ENCODE results near the gene LIN54.
A peak's percentile ranks its signal among the peaks of the same experiment; 100 is the strongest.
"Not testable (repeated sequence)": the region's sequence is repeated elsewhere in the genome, so short reads cannot be mapped to it uniquely, and the experiment has no call there.

LIN54 gene

GRCh38 chr4:82965763-82966162 lies 44.9 kb downstream of the LIN54 start:
- no peak for DNase-seq (ENCODE audit: low read depth)
- H3K4me3 ChIP-seq (ENCODE audit: low read depth, low read length) = no peak overlapping the region

GRCh38 chr4:82957045-82957444 lies 53.6 kb downstream of the LIN54 start:
- DNase-seq (ENCODE audit: low read depth) = no peak
- no peak overlapping the region for H3K4me3 ChIP-seq (ENCODE audit: low read depth, low read length)

DNA sequence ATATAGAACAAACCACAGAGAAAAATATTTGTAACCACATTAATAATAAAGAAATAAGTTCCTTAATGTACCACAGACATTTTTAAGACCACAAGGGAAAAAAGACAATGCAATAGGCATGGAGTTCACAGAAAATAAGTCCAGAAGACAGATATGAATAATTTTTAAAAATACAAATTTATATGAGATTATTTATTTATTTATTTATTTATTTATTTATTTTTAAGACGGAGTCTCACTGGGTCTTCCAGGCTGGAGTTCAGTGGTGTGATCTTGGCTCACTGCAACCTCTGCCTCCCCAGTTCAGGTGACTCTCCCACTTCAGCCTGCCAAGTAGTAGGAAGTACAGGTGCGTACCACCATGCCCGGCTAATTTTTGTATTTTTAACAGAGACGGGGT lies 56.4 kb downstream of the LIN54 start:
- no peak for DNase-seq (ENCODE audit: low read depth)
- H3K4me3 ChIP-seq (ENCODE audit: low read depth, low read length) = no peak overlapping the region

- DNase-seq (ENCODE audit: low read depth) = no peak
- H3K4me3 ChIP-seq (ENCODE audit: low read depth, low read length) = no peak overlapping the region
Observed at GRCh38 chr4:82951196-82951595, 59.4 kb downstream of the LIN54 start.

DNA sequence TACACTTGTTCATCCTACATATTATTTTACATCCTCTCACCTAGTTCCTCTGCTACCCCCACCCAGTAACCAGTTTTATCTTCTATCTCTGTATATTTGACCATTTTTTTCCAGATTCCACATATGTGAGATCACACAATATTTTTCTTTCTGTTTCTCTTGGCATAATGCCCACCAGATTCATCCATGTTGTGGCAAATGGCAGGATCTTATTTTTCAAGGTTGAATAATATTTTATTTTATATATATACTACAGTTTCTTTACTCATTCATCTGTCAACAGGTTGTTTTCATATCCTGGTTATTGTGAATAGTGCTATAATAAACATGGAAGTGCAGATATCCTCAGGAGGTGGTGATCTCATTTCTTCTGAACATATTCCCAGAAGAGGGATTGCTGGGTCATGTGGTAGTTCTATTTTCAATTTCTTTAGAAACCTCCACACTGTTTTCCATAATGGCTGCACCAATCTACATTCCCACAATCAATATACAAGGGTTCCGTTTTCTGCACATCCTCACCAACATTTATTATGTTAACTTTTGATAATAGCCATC lies 61.9 kb downstream of the LIN54 start:
- no peak for DNase-seq (ENCODE audit: low read depth)
- H3K4me3 ChIP-seq (ENCODE audit: low read depth, low read length) = no peak overlapping the region

DNA sequence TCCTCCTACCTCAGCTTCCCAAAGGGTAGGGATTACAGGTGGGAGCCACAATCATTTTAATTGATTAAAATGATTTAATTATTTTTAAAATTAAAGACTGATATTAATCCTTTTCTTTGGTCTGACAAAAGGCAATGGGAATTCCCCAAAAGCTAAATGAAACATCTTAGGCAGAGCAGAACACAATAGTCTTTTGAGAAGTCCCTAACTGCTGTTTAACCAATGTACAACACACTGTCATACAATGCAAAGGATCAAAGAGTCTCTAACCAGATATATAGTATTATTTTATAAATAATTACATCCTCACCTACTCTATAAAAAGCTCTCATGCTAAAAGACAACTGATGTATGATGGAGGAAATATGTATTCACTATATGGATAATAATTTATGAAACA lies 63.1 kb downstream of the LIN54 start:
- no peak for DNase-seq (ENCODE audit: low read depth)
- H3K4me3 ChIP-seq (ENCODE audit: low read depth, low read length) = no peak overlapping the region

DNA sequence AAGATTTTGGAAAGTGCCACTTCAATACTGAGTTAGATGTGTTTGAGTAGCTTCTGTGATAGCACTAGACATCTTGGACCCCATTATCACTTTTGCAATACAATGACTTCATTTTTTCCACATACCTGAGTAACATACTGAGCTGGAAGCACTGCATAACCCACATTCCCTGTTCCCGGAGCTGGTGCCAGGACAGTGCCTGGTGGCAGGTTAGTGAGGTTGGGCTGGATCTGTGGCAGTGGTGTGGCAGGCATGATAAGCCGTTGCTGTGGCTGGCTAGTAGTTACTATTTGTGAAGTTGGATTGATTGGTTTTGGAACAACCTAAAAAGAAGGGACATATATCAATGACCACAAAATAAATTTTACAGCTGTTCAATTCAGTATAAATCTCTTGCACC lies 71.2 kb downstream of the LIN54 start:
- DNase-seq (ENCODE audit: low read depth) = no peak
- H3K4me3 ChIP-seq (ENCODE audit: low read depth, low read length) = no peak overlapping the region

DNA sequence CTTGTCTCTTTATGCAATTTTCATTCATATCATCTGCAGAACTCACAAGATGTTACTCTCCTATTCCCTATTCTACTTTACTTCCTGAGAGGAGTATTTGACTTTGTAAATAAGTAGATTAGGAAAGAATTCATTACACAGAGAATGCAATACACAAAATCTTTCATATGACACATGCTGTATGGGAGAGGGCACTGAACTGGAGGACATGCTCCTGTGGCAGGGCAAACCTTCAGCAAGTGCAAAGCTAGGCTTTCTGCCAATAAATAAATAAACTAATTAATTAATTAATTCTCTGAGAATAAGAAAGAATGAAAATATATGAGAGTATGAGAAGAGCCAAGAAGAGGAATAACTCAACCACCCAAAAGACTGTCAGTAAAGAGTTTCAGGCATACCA lies 76.2 kb downstream of the LIN54 start:
- no peak overlapping the region for H3K4me3 ChIP-seq (ENCODE audit: low read depth, low read length)
- DNase-seq (ENCODE audit: low read depth) = no peak

- no peak overlapping the region for H3K4me3 ChIP-seq (ENCODE audit: low read depth, low read length)
- no peak for DNase-seq (ENCODE audit: low read depth)
Observed at GRCh38 chr4:82930848-82931755, 79.5 kb downstream of the LIN54 start.

DNA sequence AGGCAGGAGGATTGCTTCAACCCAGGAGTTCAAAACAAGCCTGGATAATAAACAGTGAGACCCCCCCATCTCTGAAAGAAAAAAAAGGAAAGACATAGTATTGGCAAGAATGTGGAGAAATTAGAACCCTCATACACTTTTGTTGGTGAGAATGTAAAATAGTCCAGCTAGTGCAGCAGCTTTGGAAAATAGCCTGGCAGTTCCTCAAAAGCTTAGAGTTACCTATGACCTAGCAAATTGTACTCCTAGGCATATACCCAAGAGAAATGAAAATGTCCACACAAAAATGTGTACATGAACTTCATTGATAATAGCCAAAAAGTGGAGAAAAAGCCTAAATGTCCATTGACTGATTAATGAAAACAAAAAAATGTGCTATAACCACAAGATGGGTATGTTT lies 88.8 kb downstream of the LIN54 start:
- no peak for DNase-seq (ENCODE audit: low read depth)
- H3K4me3 ChIP-seq (ENCODE audit: low read depth, low read length) = no peak overlapping the region

GRCh38 chr4:82919386-82919785 lies 91.2 kb downstream of the LIN54 start:
- DNase-seq (ENCODE audit: low read depth) = no peak
- no peak overlapping the region for H3K4me3 ChIP-seq (ENCODE audit: low read depth, low read length)

DNA sequence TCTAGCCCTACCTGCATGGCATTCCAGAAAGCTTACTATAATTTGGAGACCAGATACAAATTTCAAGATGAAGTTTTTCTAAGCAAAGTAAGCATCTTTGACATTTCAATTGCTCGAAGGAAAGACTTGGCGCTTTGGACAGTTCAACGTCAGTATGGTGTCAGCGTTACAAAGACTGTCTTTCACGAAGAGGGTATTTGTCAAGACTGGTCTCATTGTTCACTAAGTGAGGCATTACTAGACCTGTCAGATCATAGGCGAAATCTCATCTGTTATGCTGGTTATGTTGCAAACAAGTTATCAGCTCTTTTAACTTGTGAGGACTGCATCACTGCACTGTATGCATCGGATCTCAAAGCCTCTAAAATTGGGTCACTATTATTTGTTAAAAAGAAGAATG lies 92.5 kb downstream of the LIN54 start:
- DNase-seq (ENCODE audit: low read depth) = no peak

DNA sequence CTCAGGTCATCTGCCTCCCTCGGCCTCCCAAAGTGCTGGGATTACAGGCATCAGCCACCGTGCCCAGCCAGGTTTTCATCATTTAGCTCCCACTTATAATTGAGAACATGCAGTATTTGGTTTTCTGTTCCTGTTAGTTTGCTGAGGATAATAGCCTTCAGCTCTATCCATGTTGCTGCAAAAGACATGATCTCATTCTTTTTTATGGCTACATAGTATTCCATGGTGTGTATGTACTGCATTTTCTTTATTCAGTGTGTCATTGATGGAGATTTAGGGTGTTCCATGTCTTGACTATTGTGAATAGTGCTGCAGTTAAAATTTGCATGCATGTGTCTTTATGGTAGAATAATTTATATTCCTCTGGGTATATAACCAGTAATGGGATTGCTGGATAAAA lies 96.7 kb downstream of the LIN54 start:
- DNase-seq (ENCODE audit: low read depth); H3K4me3 ChIP-seq (ENCODE audit: low read depth, low read length): not testable (repeated sequence)

More for the DNA sequence above, 92.5 kb downstream of the LIN54 start:
- no peak overlapping the region for H3K4me3 ChIP-seq (ENCODE audit: low read depth, low read length)

GRCh38 chr4:82913305-82913704 lies 97.3 kb downstream of the LIN54 start:
- no peak overlapping the region for H3K4me3 ChIP-seq (ENCODE audit: low read depth, low read length)
- no peak for DNase-seq (ENCODE audit: low read depth)

GRCh38 chr4:82909326-82909725 lies 101.3 kb downstream of the LIN54 start:
- H3K4me3 ChIP-seq (ENCODE audit: low read depth, low read length) = no peak overlapping the region
- no peak for DNase-seq (ENCODE audit: low read depth)

GRCh38 chr4:82906469-82906868 lies 104.2 kb downstream of the LIN54 start:
- H3K4me3 ChIP-seq (ENCODE audit: low read depth, low read length) = no peak overlapping the region
- DNase-seq (ENCODE audit: low read depth) = no peak

DNA sequence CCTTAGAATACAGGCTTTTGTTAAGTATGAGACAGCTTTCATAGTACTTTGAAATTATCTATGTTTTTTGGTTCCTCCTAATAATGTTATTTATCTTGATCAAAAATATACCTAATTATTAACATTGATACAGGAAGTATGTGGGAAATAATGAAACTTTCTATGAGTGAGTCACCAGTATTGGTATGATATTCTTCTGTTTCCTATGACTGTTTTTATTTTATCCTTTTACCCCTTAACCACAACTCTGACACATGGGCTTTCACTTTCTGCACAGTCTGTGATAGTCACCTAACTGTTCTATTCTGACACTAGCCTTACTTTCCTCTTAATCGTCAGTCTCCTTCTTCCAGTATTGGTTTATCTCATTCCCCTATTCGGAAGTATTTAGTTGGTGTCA lies 105.4 kb downstream of the LIN54 start:
- no peak overlapping the region for H3K4me3 ChIP-seq (ENCODE audit: low read depth, low read length)
- no peak for DNase-seq (ENCODE audit: low read depth)

DNA sequence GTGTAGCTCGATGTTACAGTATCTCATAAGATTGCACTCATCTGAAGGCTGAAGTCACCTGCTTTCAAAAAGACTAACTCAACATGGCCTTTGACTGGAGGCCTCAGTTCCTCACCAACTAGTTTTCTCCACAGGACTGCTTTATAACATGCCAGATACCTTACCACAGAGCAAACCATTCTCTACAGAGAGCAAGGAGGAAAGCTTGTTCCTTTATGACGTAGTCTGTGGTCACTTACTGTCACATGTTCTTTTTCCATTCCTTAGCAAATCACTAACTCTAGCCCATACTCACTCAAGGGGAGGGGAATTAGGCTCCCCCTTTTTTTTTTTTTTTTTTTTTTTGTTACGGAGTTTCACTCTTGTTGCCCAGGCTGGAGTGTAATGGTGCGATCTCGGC lies 106.9 kb downstream of the LIN54 start:
- no peak for DNase-seq (ENCODE audit: low read depth)
- H3K4me3 ChIP-seq (ENCODE audit: low read depth, low read length) = no peak overlapping the region

DNA sequence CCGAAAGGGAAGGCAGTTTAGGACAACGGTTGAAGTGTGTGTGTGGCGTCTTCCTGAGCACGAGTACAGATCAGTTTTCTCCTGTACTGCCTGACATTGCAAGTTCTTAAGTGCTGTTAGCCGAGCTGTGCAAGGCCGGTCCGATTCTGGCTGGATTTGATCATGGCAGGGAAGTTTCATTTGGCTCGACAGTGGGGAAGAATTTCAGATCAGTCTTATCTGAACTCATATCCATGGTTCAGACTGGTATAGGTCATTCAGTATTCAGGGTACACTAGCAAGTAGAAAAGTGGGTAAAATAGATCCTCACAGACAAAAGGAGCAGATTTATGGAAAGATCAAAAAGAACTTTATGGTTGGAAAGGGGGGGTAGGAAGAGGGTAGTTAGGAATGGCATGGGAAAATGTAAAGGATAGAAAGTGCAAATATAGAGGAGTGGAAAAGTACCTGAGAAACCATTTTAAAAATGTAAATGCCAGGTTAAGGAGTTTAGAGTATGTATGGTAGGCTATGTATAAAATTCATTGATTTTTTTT lies 109.4 kb downstream of the LIN54 start:
- H3K4me3 ChIP-seq (ENCODE audit: low read depth, low read length) = peak overlapping the region; percentile 65
- DNase-seq (ENCODE audit: low read depth) = no peak

GRCh38 chr4:82900411-82901182 lies 110.0 kb downstream of the LIN54 start, which contains the start of gene THAP9:
Gene THAP9, plus strand, starts transcription at chr4:82900735. Its CDS starts 68 bp downstream, at chr4:82900803.
- peak; percentile 99 for DNase-seq (ENCODE audit: low read depth)
- H3K4me3 ChIP-seq (ENCODE audit: low read depth, low read length) = peak within 1 kb of the TSS; percentile 65

Data from skeletal muscle cell (primary cell).